CD4-positive, alpha-beta T cell treated with Interleukin-17A for 1 hour (primary cell): ENCODE data around the gene FBXW7.

Source experiments
- DNase-seq: peaks from one replicate; pipeline ENCODE4 v3.0.0-alpha.2; 2020

The FBXW7 gene

DNA sequence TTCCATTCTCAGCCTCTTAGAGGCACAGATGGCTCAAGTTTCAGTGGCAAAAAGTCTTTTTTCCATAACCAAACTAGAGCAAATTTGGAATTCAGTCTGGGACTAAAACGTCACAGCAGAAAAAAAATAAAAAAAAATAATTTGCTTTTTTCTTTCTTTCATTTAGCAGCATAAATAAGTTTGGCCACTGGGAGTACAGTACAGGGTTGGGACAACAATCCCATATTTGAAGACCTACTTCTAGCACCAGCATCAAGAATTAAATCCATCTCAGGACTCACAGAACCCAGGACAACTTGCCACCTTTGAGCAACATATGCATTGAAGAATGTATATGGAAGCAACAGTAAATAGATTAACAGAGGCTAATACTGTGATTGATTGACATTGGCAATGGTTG is 214.0 kb downstream of the FBXW7 start:
- DNase-seq, result no peak

DNA sequence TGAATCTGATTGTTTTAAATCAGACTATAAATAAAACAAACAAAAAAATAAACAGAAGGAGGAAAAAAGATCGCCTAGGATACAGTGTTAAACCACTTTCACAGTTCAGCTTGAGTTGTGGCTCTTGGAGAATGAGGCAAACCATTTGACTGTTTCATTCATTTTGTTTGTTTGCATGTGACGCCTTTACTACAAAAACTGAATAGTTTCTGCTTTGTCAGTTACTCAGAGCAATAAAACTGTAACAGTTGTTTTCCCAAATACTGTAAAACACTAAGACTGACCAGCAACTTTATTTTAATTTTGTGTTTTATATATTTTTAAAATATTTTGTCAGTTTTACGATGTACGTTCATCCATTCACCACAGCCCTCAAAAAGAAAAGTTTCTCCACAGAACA is 214.5 kb downstream of the FBXW7 start:
- DNase-seq, result no peak

DNA sequence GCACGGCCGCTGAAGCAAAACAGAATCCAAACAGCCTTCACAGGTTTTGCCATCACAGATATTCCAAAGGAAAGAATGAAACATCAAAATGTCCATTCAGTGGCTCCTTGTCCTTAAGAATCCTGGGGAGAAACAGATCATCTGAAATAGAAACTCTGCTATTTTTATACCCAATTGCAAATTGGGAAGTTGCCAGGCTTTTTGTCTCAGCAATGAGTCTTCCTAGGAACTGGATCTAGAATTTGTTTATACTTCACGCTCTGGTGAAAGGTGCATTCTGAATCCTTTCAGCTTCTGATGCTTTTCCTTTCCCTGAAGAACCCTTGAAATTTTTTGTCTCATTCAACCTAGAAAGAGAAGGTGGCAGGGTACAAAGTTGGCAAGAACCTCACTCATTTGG is 218.9 kb downstream of the FBXW7 start:
- no peak for DNase-seq

DNA sequence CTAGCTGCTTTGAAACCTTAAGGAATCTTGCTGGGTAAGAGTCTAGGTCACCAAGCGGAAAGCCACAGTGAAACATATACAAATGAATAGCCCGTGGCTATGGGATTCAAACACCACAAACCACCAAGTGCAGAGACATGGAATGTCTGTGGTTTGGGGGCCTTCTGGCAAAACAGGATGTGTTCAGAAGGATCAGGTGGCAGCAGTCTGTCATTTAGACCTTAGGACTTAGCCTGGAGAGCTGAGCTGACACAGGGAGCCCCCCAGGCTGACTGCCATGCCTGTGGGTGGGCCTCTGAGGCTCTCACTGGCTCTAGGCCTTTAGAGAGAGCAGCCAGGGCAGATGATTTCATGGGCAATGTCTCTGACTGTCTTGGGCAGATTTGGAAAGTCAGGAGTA is 225.6 kb downstream of the FBXW7 start:
- DNase-seq, result no peak

DNA sequence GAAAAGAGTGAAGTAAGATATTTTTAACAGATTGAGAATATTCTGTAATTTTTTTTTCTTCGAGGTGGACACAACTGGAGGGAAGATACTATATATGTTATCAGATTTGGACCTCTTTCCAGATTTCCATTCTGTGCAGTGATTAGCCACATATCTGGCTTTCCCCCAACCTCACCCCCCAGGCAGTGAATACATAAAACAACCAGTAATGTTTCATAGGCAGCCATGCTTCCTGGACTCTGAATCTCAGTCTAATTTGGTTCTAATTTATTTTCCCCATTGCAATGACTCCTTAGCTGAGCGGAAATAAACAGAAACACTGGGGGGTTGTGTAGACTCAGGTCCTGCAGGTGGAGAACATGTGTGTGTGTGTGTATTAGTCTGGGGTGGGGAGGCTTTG is 226.5 kb downstream of the FBXW7 start:
- DNase-seq, result no peak

DNA sequence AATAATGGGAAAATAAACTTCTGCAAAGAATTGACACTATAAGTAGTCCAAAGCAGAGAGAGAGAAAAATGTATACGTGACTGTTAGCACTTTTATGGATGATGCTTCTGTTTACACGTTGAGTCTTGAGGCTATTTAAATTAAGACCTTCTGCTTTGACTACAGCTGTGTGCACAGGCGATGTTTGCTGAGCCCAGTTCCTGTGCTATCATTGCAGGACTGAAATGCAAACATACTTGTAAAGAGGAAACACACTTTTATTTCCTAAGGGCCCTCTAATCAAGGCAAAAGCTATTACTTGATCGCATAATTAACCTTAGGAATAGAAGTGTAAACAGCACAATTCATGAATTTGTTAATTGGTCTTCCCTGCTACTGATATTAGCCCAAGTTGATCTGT is 226.9 kb downstream of the FBXW7 start:
- no peak for DNase-seq

DNA sequence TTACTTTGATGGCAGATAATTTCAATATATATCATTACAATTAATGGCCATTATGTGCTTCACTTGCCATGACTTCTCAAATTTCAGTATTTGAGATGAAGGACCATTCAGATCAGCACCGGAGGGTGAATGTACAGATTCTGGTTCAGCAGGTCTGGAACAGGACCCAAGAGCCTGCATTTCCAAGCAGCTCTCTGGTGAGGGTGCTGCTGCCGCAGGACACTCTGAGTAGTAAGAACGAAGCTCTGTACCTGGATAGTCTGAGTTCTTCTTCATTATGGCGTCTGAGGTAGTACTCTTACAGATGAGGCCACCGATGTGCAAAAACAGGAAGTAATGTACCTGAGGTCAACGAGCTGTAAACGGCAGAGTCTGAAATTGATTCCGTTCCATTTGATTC is 228.2 kb downstream of the FBXW7 start:
- DNase-seq, result no peak

DNA sequence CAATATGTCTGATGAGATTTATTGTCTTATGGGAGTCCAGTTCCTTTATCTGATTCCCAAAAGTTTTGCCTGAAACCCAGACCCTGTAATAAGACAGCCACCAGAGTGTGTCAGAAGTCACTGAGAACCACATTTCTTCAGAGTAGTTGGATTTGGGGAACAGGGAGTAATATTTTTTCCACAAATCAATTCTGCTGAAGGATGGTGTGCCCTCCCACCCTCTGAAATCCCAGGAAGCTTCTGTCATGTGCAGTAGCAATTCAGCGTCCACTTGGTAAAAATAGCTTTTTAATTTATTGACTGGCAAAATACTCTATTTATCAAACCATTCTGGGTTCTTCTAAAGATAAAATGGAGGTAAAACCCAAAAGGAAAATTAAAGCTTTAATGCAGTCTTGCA is 229.4 kb downstream of the FBXW7 start:
- DNase-seq, result no peak

DNA sequence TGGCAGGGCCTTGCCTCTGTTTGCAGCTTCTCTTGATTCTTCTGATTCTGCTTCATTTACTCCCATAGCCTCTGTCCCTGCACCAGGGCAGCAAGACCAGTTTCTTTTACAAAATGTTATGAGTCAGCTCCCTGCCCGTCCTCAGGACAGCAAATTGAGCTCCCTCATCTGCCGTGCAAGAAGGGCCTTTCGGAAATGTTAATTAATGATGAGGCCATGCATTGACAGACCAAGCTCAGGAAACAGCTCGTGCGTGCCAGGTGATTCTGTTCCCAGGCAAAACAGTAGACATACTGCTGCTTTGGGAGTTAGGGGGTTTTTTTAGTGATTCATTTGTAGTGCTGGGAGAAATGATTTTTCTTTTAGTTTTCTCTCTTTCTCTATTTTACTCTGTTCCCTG is 231.7 kb downstream of the FBXW7 start:
- DNase-seq, result no peak

DNA sequence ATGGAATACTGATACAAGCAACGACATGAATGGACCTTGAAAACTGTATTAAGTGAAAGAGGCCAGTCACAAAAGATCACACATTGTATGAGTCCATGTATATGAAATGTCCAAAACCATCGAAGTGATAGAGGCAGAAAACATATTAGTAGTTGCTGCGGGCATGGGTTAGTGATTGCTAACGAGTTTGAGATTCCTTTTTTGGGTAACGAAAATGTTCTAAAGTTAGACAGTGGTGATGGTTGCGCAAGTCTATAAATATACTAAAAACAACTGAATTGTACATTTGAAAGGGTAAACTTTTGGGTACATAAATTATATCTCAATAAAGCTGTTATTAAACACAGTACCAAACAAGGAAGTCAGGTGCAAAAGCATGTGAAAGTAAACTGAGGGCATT is 234.5 kb downstream of the FBXW7 start:
- DNase-seq, result no peak

DNA sequence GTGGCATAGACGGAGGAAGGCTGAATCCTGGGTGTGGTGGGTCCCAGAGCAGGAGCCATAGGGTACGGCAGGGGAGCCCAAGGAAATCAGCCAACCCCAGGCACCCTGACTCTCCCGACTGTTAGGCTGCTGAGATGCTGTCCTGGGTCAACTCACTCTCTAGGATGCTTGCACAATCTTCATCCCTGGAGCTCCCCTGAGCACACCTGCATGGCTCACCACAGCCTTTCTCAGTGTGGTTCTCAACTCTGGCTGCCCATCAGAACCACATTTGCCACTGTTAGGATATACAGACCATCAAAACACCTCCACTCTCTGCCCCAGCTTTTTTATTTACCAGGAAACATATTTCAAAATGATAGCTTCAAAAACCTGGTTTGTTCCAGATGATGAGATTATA is 236.3 kb downstream of the FBXW7 start:
- DNase-seq, result no peak

DNA sequence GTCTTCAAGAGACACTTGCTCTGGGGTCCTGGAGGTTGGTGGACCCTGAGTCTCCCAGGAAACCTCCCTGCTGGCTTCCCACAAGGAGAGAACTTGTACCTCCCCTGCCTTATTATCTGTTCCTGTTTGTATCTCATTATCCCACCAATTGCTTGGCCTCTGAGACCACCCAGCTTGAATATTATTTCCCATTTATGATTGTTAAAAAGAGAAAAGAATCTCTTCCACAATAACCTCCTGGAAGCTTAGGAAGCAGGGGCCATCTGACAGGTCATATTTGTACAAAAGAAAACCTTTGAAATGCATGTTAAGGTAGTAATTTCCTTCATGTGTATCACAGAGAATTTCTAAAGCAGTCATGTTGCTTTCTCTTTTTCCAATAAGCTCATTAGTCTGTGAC is 239.5 kb downstream of the FBXW7 start:
- no peak for DNase-seq

DNA sequence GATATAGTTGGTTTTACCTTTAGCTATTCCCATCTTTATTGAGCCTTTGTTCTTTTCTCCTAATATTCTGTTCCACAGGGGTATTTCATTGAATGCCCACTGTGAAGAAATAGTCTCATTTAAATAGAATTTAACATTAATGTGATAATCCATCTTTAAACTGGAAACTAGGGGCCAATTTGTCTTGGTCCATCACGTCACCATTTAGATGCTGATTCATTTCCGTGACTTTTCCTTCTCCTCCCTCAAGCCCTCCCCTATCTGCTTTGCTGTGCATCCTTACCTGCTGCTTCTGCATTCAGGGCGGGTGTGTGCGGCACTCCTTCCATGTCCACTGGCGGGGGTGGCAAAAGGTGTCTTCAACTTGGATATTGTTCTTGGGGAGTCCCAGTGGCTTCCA is 241.1 kb downstream of the FBXW7 start:
- no peak for DNase-seq

DNA sequence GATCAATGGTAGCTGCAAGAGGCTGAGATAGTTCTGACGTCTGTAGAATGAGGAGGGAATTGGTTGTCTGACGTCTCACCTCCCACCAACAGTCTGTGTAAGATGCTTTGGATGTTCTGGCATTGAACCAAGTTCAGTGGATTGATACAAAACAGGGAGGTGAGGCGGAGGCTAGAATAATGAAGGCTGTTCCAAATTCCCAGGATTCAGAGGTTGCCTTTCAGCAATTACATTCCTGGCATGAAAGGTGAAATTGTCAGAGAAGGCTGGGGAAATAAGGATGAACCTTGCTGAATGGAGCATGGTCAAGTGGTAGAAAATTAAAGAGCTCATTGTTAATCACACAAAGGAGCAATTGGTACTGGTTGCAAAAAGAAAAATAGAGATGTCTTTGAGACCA is 241.6 kb downstream of the FBXW7 start:
- no peak for DNase-seq

DNA sequence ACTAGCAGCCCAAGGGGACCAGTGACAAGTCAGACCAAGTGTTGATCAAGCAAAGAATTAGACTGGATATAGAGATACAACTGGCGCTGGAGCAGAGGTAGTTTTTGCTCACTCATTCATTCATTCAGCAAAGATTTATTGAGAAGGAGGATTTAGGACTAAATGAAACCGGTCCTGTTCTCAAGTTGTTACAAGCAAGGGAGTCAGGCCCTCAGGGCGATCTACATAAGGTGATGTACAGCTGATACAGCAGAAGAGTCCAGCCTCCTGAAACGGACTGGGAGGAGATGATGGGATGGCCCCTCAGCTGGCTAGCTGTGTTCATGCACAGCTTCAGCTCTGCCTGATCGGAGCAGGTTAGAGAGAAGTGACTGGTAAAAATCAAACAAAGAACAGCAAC is 242.4 kb downstream of the FBXW7 start:
- no peak for DNase-seq

DNA sequence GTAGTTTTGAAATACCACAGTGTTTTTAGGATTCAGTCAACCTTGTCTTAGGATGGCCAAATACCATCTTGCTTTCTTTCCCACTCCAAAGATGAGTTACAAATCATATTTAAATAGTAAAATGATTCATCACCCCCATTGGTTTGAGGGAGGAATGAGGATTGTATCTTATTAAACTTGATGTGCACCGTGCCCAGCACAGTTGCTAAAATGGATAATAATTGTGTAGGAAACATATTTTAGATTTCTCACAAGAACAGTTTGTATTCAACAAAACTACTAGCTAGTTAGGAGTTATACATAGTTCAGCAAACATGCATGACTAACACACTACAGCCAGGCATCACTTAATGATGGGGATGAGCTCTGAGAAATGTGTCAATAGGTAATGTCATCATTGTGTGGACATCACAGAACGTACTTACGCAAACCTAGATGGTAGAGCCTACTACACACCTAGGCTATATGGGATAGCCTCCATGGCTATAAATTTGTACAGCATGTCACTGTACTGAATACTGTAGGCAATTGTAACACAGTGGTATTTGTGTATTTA is 245.4 kb downstream of the FBXW7 start:
- DNase-seq, result no peak

DNA sequence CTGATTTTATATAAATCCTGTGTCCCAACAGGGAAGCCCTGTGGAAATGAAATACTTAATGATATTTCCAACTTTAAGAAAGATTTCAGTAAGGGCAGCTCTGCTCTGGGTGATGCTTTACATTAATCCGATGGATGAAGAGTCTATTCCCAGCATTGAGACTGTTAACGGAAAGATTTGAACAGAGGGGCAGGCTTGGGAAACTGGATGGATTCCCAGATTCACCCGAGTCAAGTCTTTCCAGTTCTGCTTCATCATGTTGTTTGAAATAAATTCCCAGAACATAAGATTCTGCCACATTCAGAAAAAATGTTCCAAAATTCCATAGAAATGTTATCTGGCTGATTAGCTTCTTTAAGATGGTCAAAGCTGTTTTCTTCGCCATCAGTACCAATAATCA is 246.0 kb downstream of the FBXW7 start:
- DNase-seq, result no peak

DNA sequence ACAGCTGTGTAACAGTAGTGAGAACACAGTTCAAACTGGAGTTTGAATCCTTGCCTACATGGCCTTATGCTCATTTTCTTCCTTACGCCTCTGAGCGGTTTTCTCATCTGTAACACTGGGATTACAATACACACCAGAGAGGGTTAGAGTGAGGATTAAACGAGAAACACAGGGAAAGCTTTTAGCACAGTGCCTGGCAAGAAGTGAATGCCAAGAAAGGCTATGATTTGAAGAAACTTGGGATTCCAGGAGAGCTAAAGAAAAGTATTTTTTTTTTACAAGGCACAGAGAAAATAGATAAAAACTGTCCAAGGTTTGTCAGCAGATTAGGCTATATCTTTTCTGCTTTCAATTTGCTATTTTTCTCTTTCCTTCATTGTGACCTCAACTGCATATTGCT is 246.4 kb downstream of the FBXW7 start:
- no peak for DNase-seq

DNA sequence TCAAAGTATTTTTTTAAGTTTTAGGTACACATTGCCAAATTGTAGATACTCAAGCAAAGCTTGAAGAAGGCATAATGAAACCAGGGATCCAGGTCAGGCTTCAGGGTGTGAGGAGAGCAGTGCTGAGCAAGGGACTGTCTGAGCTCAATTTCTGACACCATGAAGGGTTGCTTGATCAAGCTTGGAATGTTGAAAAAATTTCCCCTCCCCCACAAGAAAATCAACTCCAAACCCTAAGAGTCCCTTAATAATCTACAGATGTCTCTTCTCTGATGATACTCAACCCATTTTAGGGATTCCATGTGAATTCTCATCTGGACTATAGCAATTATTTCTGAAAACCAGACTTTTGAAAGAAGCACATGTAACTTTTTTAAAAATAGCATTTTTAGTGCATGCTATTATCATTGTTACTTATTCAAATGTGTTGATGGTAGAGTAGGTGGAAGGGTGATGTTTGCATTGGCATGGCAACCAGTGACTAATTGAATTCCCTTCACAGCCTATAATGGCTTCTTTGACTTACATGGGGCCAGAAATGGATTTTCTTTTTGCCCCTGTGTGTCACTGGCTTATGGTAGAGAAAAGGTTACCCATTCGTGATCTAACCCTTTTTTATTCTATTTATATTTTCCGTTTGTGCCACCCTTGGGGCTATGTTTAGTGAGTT is 252.0 kb downstream of the FBXW7 start:
- no peak for DNase-seq

DNA sequence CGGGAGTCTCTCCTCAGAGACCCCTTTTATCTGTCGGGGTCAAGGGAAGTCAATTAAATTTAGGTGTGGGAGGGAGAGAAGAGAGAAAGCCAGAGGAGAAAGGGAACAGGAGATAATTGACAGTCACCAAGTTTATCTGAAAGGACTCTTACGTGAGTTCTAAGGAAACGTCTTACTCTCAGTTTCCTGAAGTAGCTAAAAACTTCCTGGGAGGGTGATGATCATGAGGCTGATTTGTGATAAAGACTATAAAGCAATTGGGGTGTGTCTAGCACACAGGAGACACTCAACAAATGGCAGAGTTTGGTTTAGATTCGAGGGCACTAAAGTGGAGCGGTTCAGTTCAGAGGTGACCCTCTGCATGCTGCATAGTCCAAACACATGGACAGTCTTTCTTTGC is 254.1 kb downstream of the FBXW7 start:
- peak; percentile 11 for DNase-seq

DNA sequence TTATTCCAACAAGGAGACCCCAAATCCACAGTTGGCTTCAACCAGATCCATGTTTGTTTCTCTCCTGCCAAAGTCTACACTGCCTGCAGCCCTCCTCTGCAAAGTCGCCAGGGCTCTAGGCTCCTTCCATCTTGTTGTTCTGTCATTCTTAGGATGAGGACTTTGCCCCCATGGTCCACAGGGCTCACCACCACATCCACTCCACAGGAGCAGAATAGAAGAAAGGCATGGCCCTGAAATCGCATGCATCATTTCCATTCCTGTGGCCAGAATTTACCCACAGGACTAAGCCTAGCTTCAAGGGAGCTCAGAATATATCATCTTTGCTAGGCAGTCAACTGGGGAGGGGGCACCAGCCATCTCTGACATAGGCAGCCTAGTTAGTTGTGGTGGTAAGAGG is 254.7 kb downstream of the FBXW7 start:
- DNase-seq, result no peak

DNA sequence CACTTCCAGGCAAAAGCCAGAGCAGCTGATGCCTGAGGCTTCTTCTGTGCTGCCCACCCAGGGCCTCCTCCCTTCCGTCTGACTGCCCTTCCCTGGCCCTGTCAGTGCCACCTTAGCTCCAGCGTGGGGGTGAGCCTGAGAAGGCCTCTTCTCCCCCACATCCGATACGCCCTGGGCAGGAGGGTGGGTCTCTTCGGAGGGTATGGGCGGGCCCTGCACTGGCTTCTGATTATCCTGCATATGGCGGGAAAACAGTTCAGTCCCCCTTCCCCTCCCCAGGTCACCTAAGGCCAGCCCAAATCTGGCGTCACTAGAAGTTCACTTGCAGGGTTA is 256.7 kb downstream of the FBXW7 start:
- no peak for DNase-seq

DNA sequence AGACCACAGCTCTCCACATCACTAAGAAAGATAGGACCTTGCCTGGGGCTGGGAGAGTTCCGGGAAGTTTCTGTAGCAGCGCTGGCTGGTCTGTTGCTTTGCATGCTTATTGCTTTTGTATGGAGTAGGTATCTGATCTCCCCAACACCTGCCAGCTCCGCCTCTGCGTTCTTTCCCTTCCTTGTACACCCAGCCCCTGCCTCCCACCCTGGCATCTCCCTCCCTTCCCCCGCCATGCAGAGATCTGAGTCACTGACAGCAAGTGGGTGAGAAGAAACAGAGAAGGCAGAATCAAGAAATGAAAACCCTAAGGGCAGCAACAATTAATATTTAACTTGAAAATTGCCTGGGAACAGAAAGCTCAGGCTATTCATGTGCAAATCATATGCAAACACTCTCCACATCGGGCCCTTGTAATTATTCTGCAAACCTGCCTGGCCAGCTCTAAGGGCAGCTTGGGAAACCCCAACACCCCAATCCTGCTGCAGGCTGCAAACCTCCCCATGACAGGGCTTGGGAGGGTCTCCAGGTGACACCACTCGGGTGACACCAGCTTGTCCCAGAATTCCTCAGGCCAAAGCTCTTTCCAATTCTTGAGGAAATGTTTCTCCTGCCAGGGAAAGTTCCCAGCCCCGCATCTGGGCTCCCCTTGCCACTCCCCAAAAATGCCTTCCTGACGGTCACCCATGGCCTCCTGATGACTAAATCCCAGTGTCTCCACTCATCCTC is 257.2 kb downstream of the FBXW7 start:
- DNase-seq, result no peak

DNA sequence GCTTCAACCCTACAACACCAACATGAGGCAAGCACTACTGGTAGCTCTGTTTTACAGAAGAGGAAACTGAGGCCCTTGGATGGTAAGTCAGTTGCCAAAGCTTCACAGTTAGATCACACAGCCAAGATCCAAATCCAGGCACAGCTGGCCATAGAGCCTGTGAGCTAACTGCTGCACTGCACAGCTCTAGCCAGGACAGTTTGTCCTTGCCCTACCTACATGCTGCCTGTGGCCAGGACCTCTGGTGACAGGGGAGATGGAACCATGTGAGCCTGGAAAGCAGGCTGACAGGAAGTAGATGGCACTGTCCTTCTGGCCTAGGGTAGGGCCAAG is 257.8 kb downstream of the FBXW7 start:
- DNase-seq, result no peak

DNA sequence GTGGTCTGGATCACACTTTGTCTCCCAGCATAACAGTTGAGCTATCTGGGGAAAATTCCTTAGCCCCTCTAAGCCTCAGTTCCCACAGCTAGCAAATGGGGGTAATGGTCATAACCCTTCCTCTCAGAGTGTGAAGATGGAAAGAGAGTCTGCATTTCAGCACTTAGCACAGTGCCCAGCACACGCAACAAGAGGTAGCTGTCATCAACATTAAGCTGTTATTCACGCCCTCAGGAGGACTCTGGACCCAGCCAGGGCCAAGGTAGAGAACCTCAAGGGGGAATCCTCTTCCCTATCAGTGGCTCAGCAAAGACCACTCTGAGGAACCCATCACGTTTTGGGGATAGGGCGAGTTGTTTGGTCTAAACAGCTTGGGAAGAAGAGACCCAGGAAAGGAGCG is 258.6 kb downstream of the FBXW7 start:
- DNase-seq, result no peak
